Measurements from ENCODE around the gene MXRA8.

The MXRA8 gene

DNA sequence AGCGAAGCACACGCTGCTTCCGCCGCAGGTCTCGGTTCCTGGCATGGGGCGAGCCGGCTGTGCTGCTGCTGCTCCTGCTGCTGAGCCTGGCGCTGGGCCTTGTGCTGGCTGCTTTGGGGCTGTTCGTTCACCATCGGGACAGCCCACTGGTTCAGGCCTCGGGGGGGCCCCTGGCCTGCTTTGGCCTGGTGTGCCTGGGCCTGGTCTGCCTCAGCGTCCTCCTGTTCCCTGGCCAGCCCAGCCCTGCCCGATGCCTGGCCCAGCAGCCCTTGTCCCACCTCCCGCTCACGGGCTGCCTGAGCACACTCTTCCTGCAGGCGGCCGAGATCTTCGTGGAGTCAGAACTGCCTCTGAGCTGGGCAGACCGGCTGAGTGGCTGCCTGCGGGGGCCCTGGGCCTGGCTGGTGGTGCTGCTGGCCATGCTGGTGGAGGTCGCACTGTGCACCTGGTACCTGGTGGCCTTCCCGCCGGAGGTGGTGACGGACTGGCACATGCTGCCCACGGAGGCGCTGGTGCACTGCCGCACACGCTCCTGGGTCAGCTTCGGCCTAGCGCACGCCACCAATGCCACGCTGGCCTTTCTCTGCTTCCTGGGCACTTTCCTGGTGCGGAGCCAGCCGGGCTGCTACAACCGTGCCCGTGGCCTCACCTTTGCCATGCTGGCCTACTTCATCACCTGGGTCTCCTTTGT, 24.7 kb downstream of the MXRA8 start:
- no peak for DNase-seq

DNA sequence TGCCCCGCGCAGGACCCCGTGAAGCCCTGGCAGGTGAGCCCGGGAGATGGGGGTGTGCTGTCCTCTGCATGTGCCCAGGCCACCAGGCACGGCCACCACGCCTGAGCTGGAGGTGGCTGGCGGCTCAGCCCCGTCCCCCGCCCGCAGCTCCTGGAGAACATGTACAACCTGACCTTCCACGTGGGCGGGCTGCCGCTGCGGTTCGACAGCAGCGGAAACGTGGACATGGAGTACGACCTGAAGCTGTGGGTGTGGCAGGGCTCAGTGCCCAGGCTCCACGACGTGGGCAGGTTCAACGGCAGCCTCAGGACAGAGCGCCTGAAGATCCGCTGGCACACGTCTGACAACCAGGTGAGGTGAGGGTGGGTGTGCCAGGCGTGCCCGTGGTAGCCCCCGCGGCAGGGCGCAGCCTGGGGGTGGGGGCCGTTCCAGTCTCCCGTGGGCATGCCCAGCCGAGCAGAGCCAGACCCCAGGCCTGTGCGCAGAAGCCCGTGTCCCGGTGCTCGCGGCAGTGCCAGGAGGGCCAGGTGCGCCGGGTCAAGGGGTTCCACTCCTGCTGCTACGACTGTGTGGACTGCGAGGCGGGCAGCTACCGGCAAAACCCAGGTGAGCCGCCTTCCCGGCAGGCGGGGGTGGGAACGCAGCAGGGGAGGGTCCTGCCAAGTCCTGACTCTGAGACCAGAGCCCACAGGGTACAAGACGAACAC, 25.4 kb downstream of the MXRA8 start:
- DNase-seq, result no peak

- no peak for DNase-seq
Measured at GRCh38 chr1:1332031-1332755, 26.2 kb downstream of the MXRA8 start.

GRCh38 chr1:1331068-1331965, 27.0 kb downstream of the MXRA8 start, which contains the start of gene TAS1R3:
TSS of gene TAS1R3 (plus strand) at chr1:1331280. CDS start at chr1:1331346, 66 bp downstream.
- no peak for DNase-seq

GRCh38 chr1:1330366-1331067, 27.8 kb downstream of the MXRA8 start:
- no peak for DNase-seq

DNA sequence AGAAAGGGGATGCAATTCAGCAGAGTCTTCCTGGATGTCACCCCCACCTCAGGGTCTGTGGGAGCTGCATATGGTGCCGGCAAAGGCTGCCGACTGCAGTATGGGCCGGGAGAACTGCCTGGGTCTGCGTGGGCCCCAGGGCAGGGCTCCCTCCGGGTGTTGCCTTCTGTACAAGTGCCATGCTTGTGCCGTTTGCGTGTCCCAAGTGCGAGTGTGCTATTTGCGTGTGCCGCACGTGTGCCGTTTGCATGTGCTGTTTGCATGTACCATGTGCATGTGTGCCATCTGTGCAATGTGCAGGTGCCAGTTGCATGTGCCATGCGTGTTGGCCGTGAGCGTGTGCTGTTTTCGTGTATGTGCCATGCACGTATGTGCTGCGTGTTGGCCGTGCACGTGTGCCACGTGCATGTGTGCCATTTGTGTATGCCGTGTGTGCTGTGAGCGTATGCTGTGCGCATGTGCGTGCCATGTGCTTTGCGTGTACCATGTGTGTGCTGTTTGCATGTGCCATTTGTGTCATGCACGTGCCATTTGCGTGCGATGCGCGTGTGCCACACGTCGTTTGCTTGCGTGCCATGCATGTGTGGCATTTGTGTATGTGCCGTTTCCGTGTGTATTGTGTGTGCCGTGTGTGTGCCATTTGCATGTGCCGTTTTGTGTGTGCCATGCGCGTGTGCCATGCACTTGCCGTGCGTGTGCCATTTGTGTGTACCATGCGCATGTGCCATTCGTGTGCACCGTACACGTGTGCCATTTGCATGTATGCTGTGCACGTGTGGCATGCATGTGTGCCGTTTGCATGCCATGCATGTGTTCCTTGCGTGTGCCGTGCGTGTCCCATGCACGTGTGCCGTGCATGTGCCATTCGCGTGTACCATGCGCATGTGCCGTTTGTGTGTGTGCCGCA, 28.8 kb downstream of the MXRA8 start:
- DNase-seq, result no peak

DNA sequence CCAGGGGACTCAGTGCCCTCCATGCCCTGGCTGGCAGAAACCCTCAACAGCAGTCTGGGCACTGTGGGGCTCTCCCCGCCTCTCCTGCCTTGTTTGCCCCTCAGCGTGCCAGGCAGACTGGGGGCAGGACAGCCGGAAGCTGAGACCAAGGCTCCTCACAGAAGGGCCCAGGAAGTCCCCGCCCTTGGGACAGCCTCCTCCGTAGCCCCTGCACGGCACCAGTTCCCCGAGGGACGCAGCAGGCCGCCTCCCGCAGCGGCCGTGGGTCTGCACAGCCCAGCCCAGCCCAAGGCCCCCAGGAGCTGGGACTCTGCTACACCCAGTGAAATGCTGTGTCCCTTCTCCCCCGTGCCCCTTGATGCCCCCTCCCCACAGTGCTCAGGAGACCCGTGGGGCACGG, 30.1 kb downstream of the MXRA8 start:
- DNase-seq, result no peak

DNA sequence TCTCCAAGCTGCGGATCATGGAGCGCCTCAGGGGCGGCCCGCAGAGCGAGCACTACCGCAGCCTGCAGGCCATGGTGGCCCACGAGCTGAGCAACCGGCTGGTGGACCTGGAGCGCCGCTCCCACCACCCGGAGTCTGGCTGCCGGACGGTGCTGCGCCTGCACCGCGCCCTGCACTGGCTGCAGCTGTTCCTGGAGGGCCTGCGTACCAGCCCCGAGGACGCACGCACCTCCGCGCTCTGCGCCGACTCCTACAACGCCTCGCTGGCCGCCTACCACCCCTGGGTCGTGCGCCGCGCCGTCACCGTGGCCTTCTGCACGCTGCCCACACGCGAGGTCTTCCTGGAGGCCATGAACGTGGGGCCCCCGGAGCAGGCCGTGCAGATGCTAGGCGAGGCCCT, 31.1 kb downstream of the MXRA8 start:
- DNase-seq, result no peak

- DNase-seq, result no peak
Measured at GRCh38 chr1:1326075-1326605, 32.2 kb downstream of the MXRA8 start.

- no peak for DNase-seq
Measured at GRCh38 chr1:1325288-1326074, 32.9 kb downstream of the MXRA8 start.

- DNase-seq, result peak; percentile 96
Measured at GRCh38 chr1:1324524-1325287, 33.6 kb downstream of the MXRA8 start, which contains the start of the genes CPTP and INTS11. TSS of gene CPTP (plus strand) at chr1:1324802. CDS start at chr1:1326911, 2,109 bp downstream. TSS of gene INTS11 (minus strand) at chr1:1324660. CDS start at chr1:1324608, 52 bp downstream.

GRCh38 chr1:1324084-1324523, 34.3 kb downstream of the MXRA8 start:
- no peak for DNase-seq

GRCh38 chr1:1322952-1323351, 35.4 kb downstream of the MXRA8 start:
- DNase-seq, result no peak

- DNase-seq, result no peak
Measured at GRCh38 chr1:1322418-1322817, 35.9 kb downstream of the MXRA8 start.

- no peak for DNase-seq
Measured at GRCh38 chr1:1321477-1321876, 36.9 kb downstream of the MXRA8 start.

DNA sequence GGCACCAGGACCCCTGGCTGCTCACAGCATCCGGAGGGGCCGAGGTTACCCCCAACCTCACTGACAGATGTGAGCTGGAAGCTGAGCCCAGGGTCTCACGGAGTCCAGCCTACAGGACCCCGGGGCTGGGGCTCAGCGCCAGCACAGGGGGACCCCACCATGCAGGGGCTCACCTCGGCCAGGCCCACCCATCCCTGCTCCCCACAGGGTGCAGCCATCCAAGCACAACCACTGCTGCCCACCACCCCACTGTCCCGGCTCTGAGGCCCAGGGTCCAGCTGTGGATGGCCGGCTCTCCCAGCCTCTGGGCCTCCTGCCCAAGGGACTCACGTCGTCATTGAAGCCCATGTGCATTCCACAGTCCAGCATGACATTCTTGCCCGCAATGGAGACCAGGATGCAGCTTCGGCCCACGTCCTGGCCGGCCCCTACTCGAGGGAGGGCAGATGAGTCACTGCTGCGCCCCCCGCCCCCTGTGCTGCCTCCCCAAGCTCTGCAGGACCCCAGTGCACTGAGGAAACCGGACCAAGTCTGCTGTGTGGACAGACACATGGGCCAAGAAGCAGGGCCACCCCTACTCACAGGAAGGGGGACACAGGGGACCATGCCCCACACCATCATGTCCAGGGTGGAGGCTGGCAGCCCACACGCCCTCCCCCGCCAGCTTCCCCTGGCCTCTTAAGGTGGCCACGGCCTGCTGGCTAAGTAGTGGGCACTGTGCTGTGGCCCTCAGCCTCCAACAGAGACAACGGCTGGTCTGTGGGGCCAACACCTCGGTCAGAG, 37.5 kb downstream of the MXRA8 start:
- DNase-seq, result no peak

DNA sequence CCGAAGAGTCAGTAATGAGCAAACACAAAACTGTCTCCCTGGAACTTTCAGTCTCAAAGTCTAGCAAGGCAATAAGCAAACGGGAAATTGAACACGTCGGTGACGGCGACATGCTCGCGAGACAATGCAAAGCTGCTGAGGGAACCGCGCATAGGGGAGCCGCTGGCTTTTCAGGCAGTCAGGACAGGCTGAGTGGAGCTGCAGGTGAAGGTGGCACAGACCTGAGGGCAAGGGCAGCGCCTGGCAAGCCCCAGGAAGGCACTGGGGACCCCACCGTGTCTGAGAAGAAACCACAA, 38.8 kb downstream of the MXRA8 start:
- DNase-seq, result no peak
